GM20431 (cell line): ENCODE measurements around the gene MOV10L1.
"Not testable (repeated sequence)": the region's sequence is repeated elsewhere in the genome, so short reads cannot be mapped to it uniquely, and the experiment has no call there.

Source experiments
- in situ Hi-C: fragments of 300-500 bp; cut with MseI, MboI; formaldehyde crosslinking; loops from one replicate; pipeline ENCODE4 v1.15.0; 2020; ENCODE audit warnings: low sequenced_read_pairs; ENCODE audit not compliant: unreplicated experiment

MOV10L1 gene

DNA sequence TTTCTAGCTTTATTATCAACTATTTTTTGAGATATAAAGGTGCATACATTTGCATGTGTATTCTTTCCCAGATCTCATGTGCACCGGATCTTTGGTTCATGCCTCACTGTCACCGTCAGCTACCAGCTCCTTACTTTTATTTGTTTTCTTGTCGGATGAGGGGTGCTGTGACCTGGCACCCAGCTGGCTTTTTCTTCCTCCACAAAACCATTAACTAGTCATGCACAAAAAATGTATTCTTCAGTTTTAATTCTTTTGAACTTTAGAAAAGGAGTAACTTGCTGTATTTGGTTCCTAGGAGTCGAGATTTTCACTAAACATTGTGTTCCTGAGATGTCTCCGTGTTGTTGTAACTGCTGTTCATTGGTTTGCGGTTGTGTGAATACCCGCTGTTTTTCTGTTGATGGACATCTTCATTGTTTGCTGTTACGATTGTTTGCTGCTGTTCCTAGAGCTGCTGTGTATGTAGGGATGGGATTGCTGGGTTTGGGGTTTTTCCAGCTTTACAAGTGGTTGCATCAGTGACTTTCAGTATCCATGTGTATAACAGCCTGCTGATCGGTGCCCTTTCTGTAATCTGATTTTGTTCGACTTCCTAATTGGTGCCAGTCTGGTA lies 39.4 kb downstream of the MOV10L1 start:
- in situ Hi-C loops, result no loop called here

GRCh38 chr22:50131894-50132293 lies 42.1 kb downstream of the MOV10L1 start:
- in situ Hi-C loops, result no loop called here

- in situ Hi-C loops, result no loop called here
Observed at GRCh38 chr22:50134481-50134880, 44.7 kb downstream of the MOV10L1 start.

DNA sequence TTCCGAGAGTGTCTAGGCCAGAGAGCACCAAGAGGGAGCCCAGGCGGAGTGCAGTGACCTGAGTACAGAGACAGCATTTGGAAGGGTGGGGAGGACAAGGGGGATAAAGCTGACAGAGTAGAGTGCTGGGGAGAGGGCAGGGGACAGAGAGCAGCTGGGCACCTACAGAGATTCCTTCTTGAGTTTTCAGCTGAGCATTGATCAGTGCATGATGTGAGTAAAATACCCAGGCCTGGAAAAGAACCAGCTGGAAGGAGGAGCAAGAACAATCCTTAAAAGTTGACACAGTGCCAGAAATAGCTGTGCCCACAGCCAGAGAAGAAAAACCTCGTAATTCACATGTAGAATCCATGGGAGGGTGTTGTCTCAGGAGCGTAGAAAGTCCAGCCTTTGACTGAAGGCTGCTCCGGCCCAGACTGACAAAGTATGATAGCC lies 46.8 kb downstream of the MOV10L1 start:
- in situ Hi-C loops, result no loop called here

DNA sequence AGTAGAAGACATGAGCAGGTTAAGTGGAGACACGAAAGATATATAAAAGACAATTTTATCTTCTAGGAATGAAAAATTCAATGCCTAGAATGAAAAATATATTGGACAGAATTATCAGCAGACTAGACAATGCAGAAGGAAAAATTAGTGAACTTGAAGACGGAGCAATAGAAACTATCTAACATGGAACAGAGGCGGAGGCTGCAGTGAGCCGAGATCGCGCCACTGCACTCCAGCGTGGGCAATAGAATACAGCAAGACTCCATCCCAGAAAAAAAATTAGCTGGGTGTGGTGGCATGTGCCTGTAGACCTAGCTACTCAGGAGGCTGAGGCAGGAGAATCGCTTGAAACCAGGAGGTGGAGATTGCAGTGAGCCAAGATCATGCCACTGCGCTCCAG lies 47.5 kb downstream of the MOV10L1 start:
- in situ Hi-C loops, result not testable (repeated sequence)

- in situ Hi-C loops, result no loop called here
Observed at GRCh38 chr22:50138041-50138440, 48.2 kb downstream of the MOV10L1 start.

- in situ Hi-C loops, result no loop called here
Observed at GRCh38 chr22:50138988-50139387, 49.2 kb downstream of the MOV10L1 start.

GRCh38 chr22:50139843-50140415 lies 50.1 kb downstream of the MOV10L1 start:
- in situ Hi-C loops, result no loop called here

- in situ Hi-C loops, result no loop called here
Observed at GRCh38 chr22:50140615-50141014, 50.8 kb downstream of the MOV10L1 start.

DNA sequence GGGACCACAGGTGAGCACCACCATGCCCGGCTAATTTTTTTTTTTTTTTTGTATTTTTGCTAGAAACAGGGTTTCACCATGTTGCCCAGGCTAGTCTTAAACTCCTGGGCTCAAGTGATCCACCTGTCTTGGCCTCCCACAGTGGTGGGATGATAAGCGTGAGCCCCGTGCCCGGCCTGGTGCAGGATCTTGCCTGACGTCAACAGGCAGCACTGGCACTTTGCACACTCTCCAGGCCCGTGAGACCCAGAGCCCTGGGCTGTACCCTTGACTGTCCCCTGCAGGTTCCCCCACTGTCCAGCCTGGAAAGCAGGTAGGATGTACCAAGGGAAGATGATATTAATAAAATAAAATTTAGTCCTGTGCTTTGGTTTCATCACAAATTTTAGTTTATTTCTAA lies 51.7 kb downstream of the MOV10L1 start:
- in situ Hi-C loops, result no loop called here

GRCh38 chr22:50141891-50142363 lies 52.1 kb downstream of the MOV10L1 start:
- in situ Hi-C loops, result no loop called here

DNA sequence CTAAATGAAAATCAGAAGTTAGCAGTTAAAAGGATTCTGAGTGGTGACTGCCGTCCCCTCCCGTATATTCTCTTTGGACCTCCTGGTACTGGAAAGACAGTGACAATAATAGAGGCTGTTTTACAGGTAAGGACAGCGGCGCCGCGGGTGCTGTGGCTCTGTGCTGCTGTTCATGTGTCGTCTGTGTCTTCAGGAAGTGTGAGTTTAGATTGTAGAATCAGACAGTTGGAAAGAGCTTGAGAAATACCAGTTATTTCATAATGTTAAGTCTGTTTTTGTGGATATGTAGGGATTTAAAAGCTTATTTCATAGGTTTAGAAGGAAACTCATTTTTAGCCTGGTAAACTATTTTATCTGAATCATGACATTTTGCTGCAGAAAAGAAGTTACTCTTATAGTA lies 53.3 kb downstream of the MOV10L1 start:
- in situ Hi-C loops, result no loop called here

GRCh38 chr22:50144005-50144614 lies 54.3 kb downstream of the MOV10L1 start:
- in situ Hi-C loops, result no loop called here

DNA sequence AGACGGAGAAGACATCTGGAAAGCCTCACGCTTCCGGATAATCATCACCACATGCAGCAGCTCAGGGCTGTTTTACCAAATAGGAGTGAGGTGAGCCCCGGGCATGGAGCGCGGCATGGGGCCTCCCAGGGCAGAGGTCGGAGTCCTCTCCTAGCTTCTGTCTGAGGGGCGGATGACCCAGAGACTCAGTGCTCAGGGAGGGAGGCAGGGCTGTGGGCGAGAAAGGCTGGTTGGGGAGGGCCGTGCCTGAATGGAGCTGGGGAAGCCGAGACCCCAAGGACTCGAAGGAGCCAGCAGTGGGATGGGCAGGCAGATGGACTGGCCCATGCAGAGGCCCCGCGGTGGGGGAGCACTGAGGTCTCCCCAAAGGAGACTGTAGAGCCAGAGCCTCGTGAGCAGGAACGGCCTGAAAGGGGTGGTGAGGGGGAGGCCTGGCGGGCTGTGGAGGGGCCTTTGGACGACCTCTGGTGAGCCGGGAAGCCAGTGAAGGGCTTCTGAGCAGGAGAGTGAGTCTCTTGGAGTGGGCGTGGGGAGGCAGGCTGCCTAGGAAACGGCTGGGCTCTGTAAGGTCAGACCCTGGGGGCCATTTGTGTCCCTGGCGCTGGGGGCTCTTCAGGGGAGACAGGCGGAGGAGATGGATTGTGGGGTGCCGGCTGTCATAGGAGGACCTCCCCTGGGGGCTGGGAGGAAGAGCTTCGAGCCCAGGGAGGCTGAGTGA lies 56.1 kb downstream of the MOV10L1 start:
- in situ Hi-C loops, result no loop called here

DNA sequence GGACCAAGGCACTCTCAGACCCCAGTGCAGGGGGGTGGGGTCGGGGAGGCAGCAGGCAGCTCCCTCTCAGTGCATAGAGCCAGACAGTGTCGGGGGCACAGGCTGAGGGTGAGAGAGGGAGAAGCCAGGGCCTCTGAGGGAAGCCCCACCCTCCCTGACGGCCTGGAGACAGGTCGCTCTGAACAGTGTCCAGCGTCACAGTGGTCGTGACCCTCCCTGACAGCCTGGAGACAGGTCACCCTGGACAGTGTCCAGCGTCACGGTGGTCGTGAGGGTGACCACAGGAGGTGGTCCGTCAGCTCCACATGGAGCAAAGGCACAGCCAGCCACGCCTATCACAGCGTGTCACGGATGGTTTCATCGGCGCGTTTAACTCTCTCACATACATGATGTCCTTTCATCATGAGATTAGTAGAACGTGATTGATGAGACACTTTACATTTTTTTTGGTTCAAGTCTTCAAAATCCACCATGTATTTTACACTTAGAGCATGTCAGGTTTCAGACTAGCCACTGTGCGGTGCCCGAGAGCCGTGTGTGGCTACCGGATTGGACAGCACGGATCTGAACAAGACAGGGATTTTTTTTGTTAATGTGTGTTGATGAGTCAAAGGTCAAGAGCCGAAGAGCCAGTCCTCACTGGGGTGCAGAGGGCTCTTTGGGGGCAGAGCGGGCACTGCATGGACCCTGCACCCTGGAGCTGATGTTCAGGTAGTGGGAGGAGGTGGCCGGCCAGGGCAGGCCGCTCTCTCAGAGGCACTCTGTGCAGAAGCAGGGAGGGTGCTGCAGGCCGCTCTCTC lies 56.8 kb downstream of the MOV10L1 start:
- in situ Hi-C loops, result no loop called here

GRCh38 chr22:50147258-50148165 lies 57.7 kb downstream of the MOV10L1 start:
- in situ Hi-C loops, result not testable (repeated sequence)

- in situ Hi-C loops, result no loop called here
Observed at GRCh38 chr22:50148166-50148500, 58.3 kb downstream of the MOV10L1 start.

DNA sequence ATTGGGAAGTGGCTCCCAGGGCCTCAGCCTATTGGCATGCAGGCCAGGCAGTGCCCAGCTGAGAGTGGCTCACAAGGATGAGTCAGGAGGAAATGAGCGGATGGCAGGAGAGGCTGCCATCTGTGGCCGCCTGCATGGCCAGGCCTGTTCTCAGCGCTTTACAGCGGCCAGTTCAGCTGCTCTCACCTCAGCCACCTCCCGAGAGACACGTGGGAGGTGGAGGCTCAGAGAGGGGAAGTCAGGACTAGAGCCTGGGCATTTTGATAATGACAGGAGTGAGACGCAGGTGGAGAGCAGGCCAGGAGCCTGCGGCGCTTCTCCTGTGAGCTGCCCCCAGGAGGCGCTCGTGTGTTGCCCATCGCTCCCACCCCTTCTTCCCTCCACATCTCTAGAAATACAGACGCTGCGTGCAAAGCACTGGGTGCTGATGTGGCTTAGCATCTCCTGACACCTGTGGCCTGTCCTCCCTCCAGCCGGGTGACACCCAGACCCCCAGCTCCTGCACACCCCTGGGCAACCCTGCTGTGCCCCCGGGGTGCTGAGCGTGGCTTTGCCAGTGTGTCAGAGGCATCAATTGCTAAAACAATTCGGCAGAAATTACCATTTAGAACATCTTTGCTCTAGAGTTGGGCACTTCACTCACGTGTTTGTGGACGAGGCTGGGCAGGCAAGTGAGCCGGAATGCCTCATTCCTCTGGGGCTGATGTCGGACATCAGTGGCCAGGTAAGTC lies 59.4 kb downstream of the MOV10L1 start:
- in situ Hi-C loops, result no loop called here
